ENCODE results near the gene SUGCT.

Gene SUGCT

DNA sequence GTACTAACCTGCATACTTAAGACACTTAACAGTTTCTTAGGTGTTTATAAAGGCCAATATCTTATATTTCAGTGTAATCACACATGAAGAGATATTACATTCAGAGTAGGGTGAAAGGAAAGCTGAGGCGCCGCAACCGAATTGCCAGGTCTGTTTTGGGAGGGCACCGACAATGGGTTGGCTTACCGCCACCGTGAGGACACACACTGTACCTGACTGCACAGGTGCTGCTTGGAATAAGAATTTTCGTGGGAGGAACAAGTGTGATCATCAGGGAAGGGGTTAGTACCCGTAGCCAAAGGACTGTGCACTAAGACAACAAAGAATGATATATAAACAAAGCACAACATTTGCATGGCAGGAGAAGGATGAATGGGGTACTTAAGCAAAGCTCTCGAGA, 591.8 kb downstream of the SUGCT start:
- no peak for DNase-seq (ENCODE audit: low read depth)
- H3K4me3 ChIP-seq (ENCODE audit: low read depth, low read length): no peak overlapping the region
- TF ChIP-seq, protein P1, sequence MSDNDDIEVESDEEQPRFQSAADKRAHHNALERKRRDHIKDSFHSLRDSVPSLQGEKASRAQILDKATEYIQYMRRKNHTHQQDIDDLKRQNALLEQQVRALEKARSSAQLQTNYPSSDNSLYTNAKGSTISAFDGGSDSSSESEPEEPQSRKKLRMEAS (IDR thresholded peaks at IDR 0.05; ENCODE audit: low read depth, low read length): no peak
- TF ChIP-seq MYC (IDR thresholded peaks at IDR 0.05; ENCODE audit: low read depth, low read length): no peak
- TF ChIP-seq POLR2A (IDR thresholded peaks at IDR 0.05; ENCODE audit: extremely low read depth, insufficient read length): no peak
- TF ChIP-seq, protein P2, sequence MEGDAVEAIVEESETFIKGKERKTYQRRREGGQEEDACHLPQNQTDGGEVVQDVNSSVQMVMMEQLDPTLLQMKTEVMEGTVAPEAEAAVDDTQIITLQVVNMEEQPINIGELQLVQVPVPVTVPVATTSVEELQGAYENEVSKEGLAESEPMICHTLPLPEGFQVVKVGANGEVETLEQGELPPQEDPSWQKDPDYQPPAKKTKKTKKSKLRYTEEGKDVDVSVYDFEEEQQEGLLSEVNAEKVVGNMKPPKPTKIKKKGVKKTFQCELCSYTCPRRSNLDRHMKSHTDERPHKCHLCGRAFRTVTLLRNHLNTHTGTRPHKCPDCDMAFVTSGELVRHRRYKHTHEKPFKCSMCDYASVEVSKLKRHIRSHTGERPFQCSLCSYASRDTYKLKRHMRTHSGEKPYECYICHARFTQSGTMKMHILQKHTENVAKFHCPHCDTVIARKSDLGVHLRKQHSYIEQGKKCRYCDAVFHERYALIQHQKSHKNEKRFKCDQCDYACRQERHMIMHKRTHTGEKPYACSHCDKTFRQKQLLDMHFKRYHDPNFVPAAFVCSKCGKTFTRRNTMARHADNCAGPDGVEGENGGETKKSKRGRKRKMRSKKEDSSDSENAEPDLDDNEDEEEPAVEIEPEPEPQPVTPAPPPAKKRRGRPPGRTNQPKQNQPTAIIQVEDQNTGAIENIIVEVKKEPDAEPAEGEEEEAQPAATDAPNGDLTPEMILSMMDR (IDR thresholded peaks at IDR 0.05; ENCODE audit: low read depth, low read length): no peak

DNA sequence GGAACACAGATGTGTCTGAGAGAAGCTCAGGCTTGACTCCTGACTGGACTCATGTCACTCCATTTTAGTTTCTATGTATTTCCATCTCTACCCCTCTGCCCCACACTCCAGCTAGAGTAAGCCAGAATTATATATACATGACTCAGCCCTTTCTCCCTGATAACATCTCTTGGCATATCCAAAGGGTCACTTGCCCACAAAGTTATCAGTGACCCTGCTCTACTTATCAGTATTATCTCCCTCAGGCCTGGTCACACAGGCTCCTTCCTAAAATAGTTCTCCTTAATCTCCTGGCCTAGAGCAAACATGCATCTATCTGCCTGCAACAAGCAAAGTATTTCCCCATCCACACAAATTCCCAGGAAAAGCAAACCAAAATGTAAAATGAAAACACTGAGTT, 598.3 kb downstream of the SUGCT start:
- no peak for DNase-seq (ENCODE audit: low read depth)
- TF ChIP-seq POLR2A (IDR thresholded peaks at IDR 0.05; ENCODE audit: extremely low read depth, insufficient read length) (no peak), MYC (IDR thresholded peaks at IDR 0.05; ENCODE audit: low read depth, low read length) (no peak)
- TF ChIP-seq, protein P2 (IDR thresholded peaks at IDR 0.05; ENCODE audit: low read depth, low read length): no peak
- TF ChIP-seq, protein P1 (IDR thresholded peaks at IDR 0.05; ENCODE audit: low read depth, low read length): no peak
- no peak overlapping the region for H3K4me3 ChIP-seq (ENCODE audit: low read depth, low read length)

DNA sequence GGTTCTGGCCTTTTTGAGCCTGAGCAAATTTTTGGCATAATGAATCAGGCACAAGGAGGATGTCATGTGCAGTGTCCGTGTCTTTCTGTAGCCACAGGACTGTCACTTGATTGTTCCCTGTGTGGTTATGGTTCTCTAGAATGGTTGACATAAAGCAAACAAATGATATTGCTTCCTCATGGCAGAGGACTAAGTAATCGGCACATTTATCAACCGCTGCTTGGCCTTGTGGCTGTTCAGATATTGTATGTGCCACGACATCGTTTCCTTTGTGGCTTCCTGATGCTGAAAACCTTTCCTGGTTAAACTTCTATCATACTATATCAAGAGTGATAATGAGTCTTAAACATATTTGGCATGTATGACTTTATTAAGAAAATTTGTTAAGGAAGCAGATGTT, 598.8 kb downstream of the SUGCT start:
- DNase-seq (ENCODE audit: low read depth): peak; percentile 14
- TF ChIP-seq, protein P1 (IDR thresholded peaks at IDR 0.05; ENCODE audit: low read depth, low read length): no peak
- TF ChIP-seq, protein P2 (IDR thresholded peaks at IDR 0.05; ENCODE audit: low read depth, low read length): no peak
- no peak for TF ChIP-seq MYC (IDR thresholded peaks at IDR 0.05; ENCODE audit: low read depth, low read length)
- TF ChIP-seq POLR2A (IDR thresholded peaks at IDR 0.05; ENCODE audit: extremely low read depth, insufficient read length): no peak
- H3K4me3 ChIP-seq (ENCODE audit: low read depth, low read length): no peak overlapping the region

DNA sequence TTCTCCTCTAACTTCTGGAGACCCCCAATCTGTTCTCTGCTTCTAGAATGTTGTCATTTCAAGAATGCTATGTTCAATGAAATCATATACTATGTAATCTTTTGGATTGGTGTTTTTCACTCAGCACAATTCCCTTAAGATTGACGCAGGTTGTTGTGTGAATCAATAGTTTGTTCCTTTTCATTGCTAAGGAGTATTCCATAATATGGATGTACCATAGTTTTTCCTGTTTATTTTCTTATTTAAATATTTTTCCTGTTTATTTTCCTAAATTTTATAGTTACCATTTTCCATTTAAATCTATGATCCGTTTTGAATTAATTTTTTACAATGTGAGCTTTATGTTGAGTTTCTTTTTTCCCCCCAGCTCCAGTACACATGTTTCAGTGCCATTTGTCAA, 604.5 kb downstream of the SUGCT start:
- TF ChIP-seq, protein P2 (IDR thresholded peaks at IDR 0.05; ENCODE audit: low read depth, low read length): no peak
- TF ChIP-seq MYC (IDR thresholded peaks at IDR 0.05; ENCODE audit: low read depth, low read length): no peak
- TF ChIP-seq, protein P1 (IDR thresholded peaks at IDR 0.05; ENCODE audit: low read depth, low read length): no peak

DNA sequence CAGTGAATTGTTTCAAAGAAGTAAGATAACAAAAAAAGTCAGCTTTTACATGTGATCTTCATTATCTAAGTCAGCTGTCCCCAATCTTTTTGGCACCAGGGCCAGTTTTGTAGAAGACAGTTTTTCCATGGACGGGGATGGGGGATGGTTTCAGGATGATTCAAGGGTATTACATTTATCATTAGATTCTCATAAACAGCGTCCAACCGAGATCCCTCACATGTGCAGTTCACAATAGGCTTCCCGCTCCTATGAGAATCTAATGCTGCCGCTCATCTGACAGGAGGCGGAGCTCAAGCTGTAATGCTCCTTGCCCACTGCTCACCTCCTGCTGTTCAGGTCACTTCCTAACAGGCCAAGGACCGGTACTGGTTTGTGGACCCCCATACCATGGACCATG, 607.5 kb downstream of the SUGCT start:
- no peak overlapping the region for H3K4me3 ChIP-seq (ENCODE audit: low read depth, low read length)
- DNase-seq (ENCODE audit: low read depth): no peak
- TF ChIP-seq, protein P2 (IDR thresholded peaks at IDR 0.05; ENCODE audit: low read depth, low read length): no peak
- no peak for TF ChIP-seq POLR2A (IDR thresholded peaks at IDR 0.05; ENCODE audit: extremely low read depth, insufficient read length)

More for the DNA sequence above, 604.5 kb downstream of the SUGCT start:
- DNase-seq (ENCODE audit: low read depth): no peak
- H3K4me3 ChIP-seq (ENCODE audit: low read depth, low read length): no peak overlapping the region

DNA sequence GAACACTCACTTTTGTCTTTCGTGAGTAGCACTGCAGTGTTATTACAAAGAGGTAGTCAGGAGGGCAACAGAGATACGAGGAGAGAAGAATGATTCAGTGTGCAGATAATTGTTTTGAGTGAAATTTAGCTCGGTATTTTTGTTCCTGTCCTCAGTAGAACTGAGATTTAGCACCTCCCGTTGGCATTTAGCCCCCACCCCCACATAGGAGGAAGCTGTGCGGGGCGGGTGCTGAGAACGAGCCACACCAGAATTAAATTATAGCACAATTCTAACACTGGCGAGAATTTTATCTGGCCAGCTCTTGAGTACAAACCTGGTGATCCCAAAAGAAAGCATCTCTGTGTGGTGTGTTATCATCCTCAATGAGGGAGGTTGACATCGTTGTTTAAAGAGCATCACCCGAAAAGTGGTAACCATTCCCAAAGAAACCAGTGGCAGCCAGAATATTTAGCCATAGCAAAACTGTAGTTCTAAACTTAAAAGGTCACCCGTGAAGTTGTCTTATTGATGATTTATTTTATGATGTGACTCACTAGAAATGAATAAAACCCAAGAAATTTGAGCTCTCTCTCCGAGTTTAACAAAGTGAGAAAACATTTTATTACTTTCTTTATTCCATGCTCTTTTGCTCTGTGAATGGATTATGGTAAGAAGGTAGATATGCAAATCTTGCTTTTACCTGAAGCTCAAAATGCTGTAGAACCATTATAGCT, 612.2 kb downstream of the SUGCT start:
- no peak overlapping the region for H3K4me3 ChIP-seq (ENCODE audit: low read depth, low read length)
- DNase-seq (ENCODE audit: low read depth): no peak
- no peak for TF ChIP-seq MYC (IDR thresholded peaks at IDR 0.05; ENCODE audit: low read depth, low read length)
- TF ChIP-seq, protein P2 (IDR thresholded peaks at IDR 0.05; ENCODE audit: low read depth, low read length): no peak
- TF ChIP-seq POLR2A (IDR thresholded peaks at IDR 0.05; ENCODE audit: extremely low read depth, insufficient read length): no peak
- TF ChIP-seq, protein P1 (IDR thresholded peaks at IDR 0.05; ENCODE audit: low read depth, low read length): no peak
